GM12873 (cell line): ENCODE measurements around the gene MRPL51.

Experiments
- CTCF ChIP-seq: IDR thresholded peaks from 2 replicates; pipeline ENCODE4 v1.5.1; 2012; ENCODE audit warnings: low read depth, mild to moderate bottlenecking, moderate library complexity, low read length, control low read depth; ENCODE audit not compliant: insufficient read depth; ENCODE audit errors: missing control alignments

MRPL51 gene

DNA sequence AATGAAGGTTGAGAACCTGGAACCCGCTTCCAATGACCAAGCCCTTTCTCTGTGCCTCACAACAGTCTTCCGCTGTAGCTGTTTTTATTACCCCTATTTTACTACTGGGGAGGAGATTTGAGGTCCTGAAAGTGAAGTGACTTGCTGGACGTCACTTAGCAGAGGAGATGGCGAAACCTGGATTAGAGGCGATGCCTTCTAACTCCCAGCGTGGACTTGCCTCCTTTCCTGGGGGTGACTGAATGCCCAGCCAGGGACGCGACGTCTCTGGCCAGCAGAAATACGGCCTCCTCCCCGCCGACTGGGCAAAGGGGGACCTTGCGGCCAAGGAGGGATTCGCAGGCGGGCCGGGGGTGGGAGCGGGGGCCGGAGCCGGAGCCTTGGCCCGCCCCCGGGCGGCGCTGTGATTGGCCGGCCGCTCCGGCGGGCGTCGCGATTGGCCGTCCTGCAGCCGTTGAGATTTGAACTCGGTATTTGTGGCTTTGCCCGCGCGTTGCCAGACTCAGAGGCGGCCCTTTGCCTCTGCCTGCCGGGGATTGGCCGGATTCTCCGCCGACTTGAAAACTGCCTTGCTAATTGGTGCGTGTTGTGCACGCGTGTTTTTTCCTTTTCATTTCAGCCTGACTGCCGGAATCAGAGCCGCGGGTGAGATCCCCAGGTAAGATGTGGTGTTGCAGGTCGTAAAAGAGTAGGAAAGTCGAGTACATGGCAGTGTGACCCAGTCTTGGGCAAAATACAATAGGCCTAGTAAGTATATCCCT, 615 bp upstream of the MRPL51 start, which contains the start of gene NCAPD2:
NCAPD2 (plus strand) TSS at position 606 of the 761 bp plus-strand sequence. CDS start 997 bp downstream, outside the sequence.
- TF ChIP-seq CTCF, result peak; percentile 37

DNA sequence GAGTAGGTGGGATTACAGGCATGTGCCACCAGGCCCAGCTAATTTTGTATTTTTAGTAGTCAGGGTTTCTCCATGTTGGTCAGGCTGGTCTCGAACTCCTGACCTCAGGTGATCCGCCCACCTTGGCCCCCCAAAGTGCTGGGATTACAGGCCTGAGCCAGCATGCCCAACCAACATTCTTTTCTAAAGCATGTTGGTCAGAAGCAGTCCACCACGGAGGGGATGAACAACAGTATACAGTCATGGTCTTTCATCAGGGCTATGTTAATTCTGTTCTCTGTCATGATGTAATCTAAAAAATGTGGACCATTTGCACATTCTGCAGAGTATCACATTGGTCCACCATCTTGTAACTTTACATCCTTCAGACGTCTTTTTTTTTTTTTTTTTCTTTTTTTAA, 3.6 kb downstream of the MRPL51 start:
- no peak for TF ChIP-seq CTCF

- no peak for TF ChIP-seq CTCF
Measured at GRCh38 chr12:6488240-6488639, 4.8 kb downstream of the MRPL51 start.

DNA sequence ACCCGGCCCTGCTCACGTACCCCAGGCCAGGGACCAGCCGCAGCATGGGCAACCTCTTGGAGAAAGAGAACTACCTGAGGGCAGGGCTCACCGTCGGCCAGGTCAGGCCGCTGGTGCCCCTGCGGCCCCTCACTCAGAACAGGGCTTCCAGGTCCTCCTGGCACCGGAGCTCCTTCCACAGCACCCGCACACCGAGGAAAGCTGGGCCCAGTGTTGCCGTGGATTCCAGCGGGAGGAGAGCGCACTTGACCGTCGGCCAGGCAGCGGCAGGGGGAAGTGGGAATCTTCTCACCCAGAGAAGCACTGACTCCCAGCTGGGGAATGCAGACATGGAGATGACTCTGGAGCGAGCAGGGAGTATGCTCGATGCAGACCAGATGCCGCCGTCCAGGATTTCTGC, 14.6 kb downstream of the MRPL51 start:
- no peak for TF ChIP-seq CTCF

DNA sequence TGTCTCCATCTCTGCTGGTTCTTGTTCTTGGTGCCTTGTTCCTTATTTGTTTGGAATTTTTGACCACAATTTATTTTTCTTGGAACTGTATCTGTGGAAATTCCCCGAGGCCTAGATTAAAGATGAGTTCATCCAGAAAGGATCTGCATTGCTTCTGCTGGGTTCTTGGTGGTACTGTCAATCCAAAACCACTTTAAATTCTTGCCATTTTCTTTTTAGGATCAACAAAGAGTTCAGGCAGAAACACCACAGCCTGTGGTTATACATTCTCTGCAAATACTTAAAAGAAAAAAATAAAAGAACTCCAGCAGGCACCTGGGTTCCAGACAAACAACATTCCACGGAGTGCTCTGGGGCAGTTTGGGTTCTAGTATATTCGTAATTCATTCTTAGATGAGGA, 16.6 kb downstream of the MRPL51 start:
- no peak for TF ChIP-seq CTCF

- no peak for TF ChIP-seq CTCF
Measured at GRCh38 chr12:6472491-6472890, 20.6 kb downstream of the MRPL51 start.

DNA sequence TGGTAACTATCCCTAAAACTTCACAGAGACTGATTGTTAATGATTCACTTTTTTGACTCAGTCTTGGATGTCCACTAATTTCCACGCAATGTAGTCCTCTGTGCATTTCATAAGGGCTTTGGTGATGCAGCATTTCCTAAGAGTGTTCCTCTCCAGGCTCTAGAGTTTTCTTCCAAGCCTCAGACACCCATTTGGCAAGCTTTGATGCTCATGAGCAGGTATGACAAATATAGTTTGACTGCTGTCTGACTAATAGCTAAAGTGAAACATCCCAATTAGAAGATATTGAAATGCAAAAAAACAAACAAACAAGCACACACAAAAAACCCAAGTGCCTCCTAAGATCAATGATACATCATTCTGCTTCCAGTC, 21.1 kb downstream of the MRPL51 start:
- no peak for TF ChIP-seq CTCF
